HG02943 (cell line): ENCODE data around the gene HDAC4.
A peak's percentile ranks its signal among the peaks of the same experiment; 100 is the strongest.

Experiments used
- ATAC-seq: cut with Tn5 transposase; IDR thresholded peaks from one replicate; pipeline ENCODE4 v1.9.1; 2021; ENCODE audit warnings: mild to moderate bottlenecking, low read depth, moderate library complexity; ENCODE audit not compliant: unreplicated experiment

HDAC4 gene

GRCh38 chr2:239429473-239430350 is 28.9 kb upstream of the HDAC4 start:
- no peak for ATAC-seq

- no peak for ATAC-seq
Observed at GRCh38 chr2:239425631-239426030, 24.8 kb upstream of the HDAC4 start.

- ATAC-seq, result no peak
Observed at GRCh38 chr2:239424337-239425045, 23.7 kb upstream of the HDAC4 start.

GRCh38 chr2:239423551-239423950 is 22.7 kb upstream of the HDAC4 start:
- ATAC-seq, result no peak

- no peak for ATAC-seq
Observed at GRCh38 chr2:239421851-239422250, 21.0 kb upstream of the HDAC4 start.

- ATAC-seq, result no peak
Observed at GRCh38 chr2:239420082-239420481, 19.3 kb upstream of the HDAC4 start.

GRCh38 chr2:239418918-239419317 is 18.1 kb upstream of the HDAC4 start:
- ATAC-seq, result no peak

- no peak for ATAC-seq
Observed at GRCh38 chr2:239412905-239413603, 12.2 kb upstream of the HDAC4 start.

GRCh38 chr2:239411549-239412319 is 10.9 kb upstream of the HDAC4 start:
- ATAC-seq, result no peak

- no peak for ATAC-seq
Observed at GRCh38 chr2:239411117-239411516, 10.3 kb upstream of the HDAC4 start.

- ATAC-seq, result no peak
Observed at GRCh38 chr2:239409976-239410375, 9.2 kb upstream of the HDAC4 start.

- no peak for ATAC-seq
Observed at GRCh38 chr2:239407112-239407511, 6.3 kb upstream of the HDAC4 start.

- no peak for ATAC-seq
Observed at GRCh38 chr2:239406316-239406995, 5.6 kb upstream of the HDAC4 start.

- no peak for ATAC-seq
Observed at GRCh38 chr2:239405071-239405470, 4.3 kb upstream of the HDAC4 start.

- no peak for ATAC-seq
Observed at GRCh38 chr2:239402666-239403065, 1.8 kb upstream of the HDAC4 start.

- ATAC-seq, result peak; percentile 13
Observed at GRCh38 chr2:239401881-239402233, 1.0 kb upstream of the HDAC4 start.

GRCh38 chr2:239401067-239401880 is 454 bp upstream of the HDAC4 start:
- peak; percentile 88 for ATAC-seq

GRCh38 chr2:239399921-239400595 is 762 bp downstream of the HDAC4 start:
- no peak for ATAC-seq
